GM12878 (cell line): Measurements from ENCODE around the gene C3orf38. TPM values are rescaled to one million over a fixed set of nuclear protein-coding genes. Genes with fewer than 3 reads are reported as not detected.
A peak's percentile ranks its signal among the peaks of the same experiment; 100 is the strongest.

Source experiments
- ATAC-seq: fragments of 200-7000 bp; cut with Tn5 transposase; 3 replicates; pipeline ENCODE4 v1.9.1; 2020; ENCODE audit warnings: mild to moderate bottlenecking, moderate library complexity
- BruUV-seq: library from RNA; stranded (reverse); fragments of 400-500 nt; replicated peaks from 2 replicates; lab custom pipeline; 2021; lab: Mats Ljungman, UMichigan
- CTCF ChIA-PET: fragments of 300-600 bp; sonication (Branson Sonifier 250); formaldehyde crosslinking; extraction: SDS; loops from one replicate; lab custom pipeline; 2021; ENCODE audit warnings: inconsistent platforms; lab: Yijun Ruan, JAX
- POLR2A ChIA-PET: fragments of 350-600 bp; formaldehyde crosslinking; extraction: SDS; loops from one replicate; lab custom pipeline; 2021; ENCODE audit warnings: inconsistent platforms; lab: Charles Lee
- RAD21 ChIA-PET: fragments of 300-600 bp; sonication (Branson Sonifier 250); formaldehyde crosslinking; loops from one replicate; lab custom pipeline; 2023; ENCODE audit warnings: antibody characterized with exemption; ENCODE audit not compliant: unreplicated experiment; lab: Charles Lee
- SMC1A ChIA-PET: fragments of 300-600 bp; sonication (Branson Sonifier 250); formaldehyde crosslinking; loops from one replicate; lab custom pipeline; 2023; ENCODE audit not compliant: unreplicated experiment, uncharacterized antibody; lab: Charles Lee
- DNase-seq: peaks from one replicate; pipeline ENCODE4 v3.0.0-alpha.2; 2011; ENCODE audit warnings: low read depth, low spot score
- FAIRE-seq: peaks from 3 replicates; lab custom pipeline; 2011; peaks lifted over from hg19 to GRCh38; lab: Jason Lieb, UNC
- H2AFZ ChIP-seq: 2 replicates; pipeline ENCODE4 v1.6.0; 2011; ENCODE audit warnings: low read depth, low read length, control low read depth; ENCODE audit not compliant: control insufficient read depth
- H3K27ac ChIP-seq: 2 replicates; pipeline ENCODE4 v1.5.1; 2011; ENCODE audit warnings: control low read depth; ENCODE audit not compliant: control insufficient read depth, insufficient read depth
- H3K27me3 ChIP-seq, 2 experiments: replicated peaks in 1 of 2; 2 replicates each; pipeline versions ENCODE4 v1.6.0 to v1.6.1; 2011; ENCODE audit warnings: low read length in 1 of 2; ENCODE audit not compliant: control insufficient read depth in 2 of 2, insufficient read depth in 2 of 2
- H3K36me3 ChIP-seq, 2 experiments: 2 replicates each; pipeline ENCODE4 v1.5.1; 2011; ENCODE audit warnings: low read length in 1 of 2; ENCODE audit not compliant: control insufficient read depth in 2 of 2, insufficient read depth in 2 of 2
- H3K4me1 ChIP-seq: 2 replicates; pipeline ENCODE4 v1.6.1; 2011; ENCODE audit warnings: mild to moderate bottlenecking, low read length, moderate library complexity, mixed read lengths; ENCODE audit not compliant: control insufficient read depth, insufficient read depth
- H3K4me2 ChIP-seq: 2 replicates; pipeline ENCODE4 v1.6.0; 2011; ENCODE audit warnings: control low read depth; ENCODE audit not compliant: control insufficient read depth, insufficient read depth
- H3K4me3 ChIP-seq: fragments of 200-600 bp; sonication (generic); 2 replicates; pipeline ENCODE4 v1.5.1; 2016
- H3K79me2 ChIP-seq: 2 replicates; pipeline ENCODE4 v1.6.0; 2011; ENCODE audit warnings: low read length; ENCODE audit not compliant: control insufficient read depth, insufficient read depth
- H3K9ac ChIP-seq: 2 replicates; pipeline ENCODE4 v1.8.0; 2011; ENCODE audit warnings: low read length, control low read depth, mixed read lengths; ENCODE audit not compliant: control insufficient read depth, insufficient read depth
- H3K9me3 ChIP-seq: replicated peaks from 3 replicates; pipeline ENCODE4 v1.5.1; 2011; ENCODE audit warnings: mild to moderate bottlenecking, low read length; ENCODE audit not compliant: control insufficient read depth, insufficient read depth
- H4K20me1 ChIP-seq: 2 replicates; pipeline ENCODE4 v1.6.0; 2011; ENCODE audit not compliant: control insufficient read depth, insufficient read depth
- CBFB ChIP-seq: IDR thresholded peaks from 2 replicates; pipeline ENCODE4 v1.6.1; 2016; ENCODE audit warnings: antibody characterized with exemption, low read depth
- CHD4 ChIP-seq: fragments of 200-600 bp; sonication (generic); IDR thresholded peaks from 2 replicates; pipeline ENCODE4 v1.6.1; 2016; ENCODE audit warnings: mild to moderate bottlenecking
- EP300 ChIP-seq, 2 experiments: fragments of 150-350 bp in 1 of 2; IDR thresholded peaks; 2 replicates each; pipeline ENCODE4 v1.6.1; 2011 to 2012; ENCODE audit warnings: low read depth in 2 of 2, low read length in 2 of 2, borderline replicate concordance in 1 of 2, improper control_type of control experiment in 1 of 2, inconsistent platforms in 1 of 2; ENCODE audit not compliant: control insufficient read depth in 1 of 2
- EZH2 ChIP-seq: IDR thresholded peaks from 2 replicates; pipeline ENCODE4 v1.6.1; 2012; ENCODE audit warnings: low read depth, mild to moderate bottlenecking, control low read depth, inconsistent platforms, low read length, borderline replicate concordance; ENCODE audit not compliant: control insufficient read depth
- IRF3 ChIP-seq: fragments of 450-650 bp; IDR thresholded peaks from 2 replicates; pipeline ENCODE4 v1.6.1; 2014; ENCODE audit warnings: mild to moderate bottlenecking
- MLLT1 ChIP-seq: fragments of 450-650 bp; IDR thresholded peaks from 2 replicates; pipeline ENCODE4 v1.6.1; 2016; ENCODE audit warnings: mild to moderate bottlenecking
- NBN ChIP-seq: fragments of 450-650 bp; IDR thresholded peaks from 2 replicates; pipeline ENCODE4 v1.6.1; 2016
- NFIC ChIP-seq: IDR thresholded peaks from 2 replicates; pipeline ENCODE4 v1.6.1; 2012; ENCODE audit warnings: low read depth, mild to moderate bottlenecking, inconsistent platforms, low read length, moderate library complexity
- NFXL1 ChIP-seq: fragments of 450-650 bp; IDR thresholded peaks from 2 replicates; pipeline ENCODE4 v1.6.1; 2017; ENCODE audit warnings: antibody characterized with exemption, mild to moderate bottlenecking, borderline replicate concordance
- NFYB ChIP-seq: IDR thresholded peaks from 2 replicates; pipeline ENCODE4 v1.6.1; 2011; ENCODE audit warnings: low read depth, mild to moderate bottlenecking, low read length, improper control_type of control experiment, moderate library complexity; ENCODE audit not compliant: insufficient read depth
- NR2C1 ChIP-seq: fragments of 450-650 bp; IDR thresholded peaks from 2 replicates; pipeline ENCODE4 v1.6.1; 2017; ENCODE audit warnings: antibody characterized with exemption, mild to moderate bottlenecking, moderate library complexity
- NR2C2 ChIP-seq: IDR thresholded peaks from 2 replicates; pipeline ENCODE4 v1.6.1; 2011; ENCODE audit warnings: borderline replicate concordance, low read depth; ENCODE audit not compliant: control insufficient read depth, insufficient read length
- YBX1 ChIP-seq: fragments of 450-650 bp; IDR thresholded peaks from 2 replicates; pipeline ENCODE4 v1.6.1; 2016; ENCODE audit warnings: antibody characterized with exemption
- ZNF207 ChIP-seq: fragments of 450-650 bp; IDR thresholded peaks from 2 replicates; pipeline ENCODE4 v1.6.1; 2014; ENCODE audit warnings: antibody characterized with exemption, mild to moderate bottlenecking, borderline replicate concordance
- ZNF384 ChIP-seq: IDR thresholded peaks from 2 replicates; pipeline ENCODE4 v1.6.1; 2012; ENCODE audit warnings: low read depth, mild to moderate bottlenecking, low read length, improper control_type of control experiment, borderline replicate concordance
- ZNF622 ChIP-seq: fragments of 450-650 bp; IDR thresholded peaks from 2 replicates; pipeline ENCODE4 v1.6.1; 2017; ENCODE audit warnings: mild to moderate bottlenecking, inconsistent platforms
- ZSCAN29 ChIP-seq: fragments of 450-650 bp; IDR thresholded peaks from 2 replicates; pipeline ENCODE4 v1.6.1; 2017; ENCODE audit warnings: mild to moderate bottlenecking, moderate library complexity
- in situ Hi-C: fragments of 300-500 bp; cut with MboI; formaldehyde crosslinking; loops from 9 replicates; pipeline ENCODE4 v1.14.3; 2018; ENCODE audit warnings: mixed read lengths
- intact Hi-C: fragments of 100-400 bp; cut with micrococcal nuclease; formaldehyde crosslinking; loops from one replicate; pipeline ENCODE4 v1.14.2; 2022; ENCODE audit not compliant: unreplicated experiment
- polyA plus RNA-seq, 11 experiments: library from polyadenylated mRNA; depleted of rRNA in 4 of 11; unstranded in 6 of 11; stranded (reverse) in 5 of 11; fragments of >200 nt; fragmentation: Nextera tagmentation in 4 of 11; fragmentation: Illumina TruSeq in 1 of 11; extraction: Ambion mirVana in 4 of 11; extraction: Trizol in 1 of 11; gene quantifications; 1 replicate in 1 of 11; 2 replicates in 10 of 11; pipeline versions ENCODE4 v1.2.1 to v1.2.3, GENCODE V29; 2011 to 2016; ENCODE audit warnings: inconsistent platforms in 2 of 11, missing spikeins in 2 of 11, low read depth in 1 of 11
- total RNA-seq, 4 experiments: library from RNA; depleted of rRNA in 3 of 4; stranded (reverse); fragments of >200 nt in 3 of 4; fragmentation: Illumina TruSeq in 1 of 4; extraction: Trizol in 1 of 4; gene quantifications; 2 replicates each; pipeline versions ENCODE4 v1.2.1 to v1.2.3, GENCODE V29; 2013 to 2021

The C3orf38 gene
- total and polyA plus RNA-seq, 10 of the 15 experiments (the other 5 are each of a cell fraction or from before 2014, with no cell fraction given): 23.0 to 47.9 (median 31.5) TPM

DNA sequence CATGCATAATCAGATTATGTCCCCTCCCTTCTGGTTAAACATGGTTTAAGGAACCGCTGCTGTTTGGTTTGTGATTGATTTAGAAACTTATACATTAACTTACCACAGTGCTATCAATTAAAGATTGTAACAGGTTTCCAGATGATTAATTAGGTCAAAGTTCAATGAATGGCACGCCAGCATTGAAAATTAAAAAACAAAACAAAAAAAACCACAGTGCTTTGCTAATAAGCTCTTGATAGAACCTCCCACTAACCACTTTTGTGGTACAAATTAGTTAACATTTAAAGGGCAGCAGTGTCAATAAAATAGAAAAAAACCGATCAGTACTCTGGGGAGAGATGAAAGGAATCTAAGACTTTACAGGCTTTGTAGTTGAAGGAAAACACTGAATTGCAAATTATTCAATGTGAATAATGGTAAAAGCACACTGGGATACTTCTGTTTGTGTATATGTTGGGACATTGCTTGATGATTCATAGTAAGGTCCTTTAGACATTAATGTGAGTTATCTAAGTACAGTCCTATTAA, 7.6 kb upstream of the C3orf38 start (continued):
- peak; percentile 75 for TF ChIP-seq MLLT1
- TF ChIP-seq, all 136 proteins: peak for 21

DNA sequence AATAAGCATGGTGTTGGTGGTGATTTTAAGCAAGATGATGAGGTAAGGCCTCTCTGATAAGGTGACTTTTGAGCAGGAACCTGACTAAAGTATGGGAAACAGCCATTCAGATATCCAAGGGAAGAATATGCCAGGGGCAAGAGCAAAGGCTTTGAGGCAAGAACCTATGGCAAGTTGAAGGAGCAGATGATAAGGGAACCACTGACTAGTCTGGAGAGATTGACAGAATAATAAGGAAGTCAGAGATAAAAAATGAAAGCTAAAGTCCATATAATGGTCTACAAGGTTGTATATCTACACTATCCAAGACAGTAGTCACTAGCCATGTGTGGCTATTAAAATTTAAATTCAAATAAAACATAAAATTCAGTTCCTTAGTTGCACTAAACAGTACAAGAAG, 2.5 kb upstream of the C3orf38 start:
- BruUV-seq: no TSS peak
- Histone ChIP-seq H3K27ac (no peak overlapping the region), H3K4me3 (no peak overlapping the region), H3K4me2 (peak overlapping the region; percentile 26; the same call in 1 of the 2 replicates), H3K36me3 (no peaks in the 10 kb centered on the region), H3K79me2 (peaks cover 39% of the 10 kb centered on the region), H3K4me1 (no peaks in the 10 kb centered on the region; the same call in 1 of the 2 replicates), H4K20me1 (no peaks in the 10 kb centered on the region), H2AFZ (no peak overlapping the region)
- ChIA-PET POLR2A (interaction anchor here (1.2 kb wide), 1 partner anchor 34 kb away, joined by 3 read pairs; no protein-coding TSS in a partner anchor), RAD21 (no interaction called here)
- intact Hi-C loops: no loop called here
- ATAC-seq: no peak
- TF ChIP-seq ZNF207: no peak
- no peak for TF ChIP-seq CBFB
- no peak for TF ChIP-seq EZH2
- TF ChIP-seq ZNF384: no peak
- TF ChIP-seq YBX1: no peak
- TF ChIP-seq EP300 (IDR thresholded peaks at IDR 0.05; ENCODE audit: borderline replicate concordance in 1 of 2, control insufficient read depth in 1 of 2, low read depth in 2 of 2, low read length in 2 of 2): no peak
- TF ChIP-seq NR2C2: no peak
- TF ChIP-seq NFIC: no peak
- TF ChIP-seq ZNF622: no peak
- TF ChIP-seq ZSCAN29: no peak
- TF ChIP-seq NR2C1: no peak
- no peak for TF ChIP-seq IRF3
- no peak for TF ChIP-seq CHD4
- no peak for TF ChIP-seq NFXL1
- no peak for TF ChIP-seq NBN
- TF ChIP-seq NFYB: no peak
- TF ChIP-seq, all 136 proteins: peak for 0
- no peak for DNase-seq
- in situ Hi-C loops: no loop called here
- no peak for FAIRE-seq
- Histone ChIP-seq H3K9ac (no peak overlapping the region), H3K27me3 (no peaks in the 10 kb centered on the region), H3K9me3 (no peaks in the 10 kb centered on the region)
- ChIA-PET SMC1A (interaction anchor here (1.6 kb wide), 1 partner anchor 18 kb away, joined by 3 read pairs; no protein-coding TSS in a partner anchor), CTCF (interaction anchor here (1.3 to 3.7 kb wide), 3 partner anchors 7 to 35 kb away, joined by 3 to 16 read pairs (median 3); no protein-coding TSS in a partner anchor)
